ENCODE data around the gene SIM1.

The SIM1 gene

GRCh38 chr6:100472674-100473073 is 8.0 kb upstream of the SIM1 start:
- in situ Hi-C loops (cut with MboI; ENCODE audit: low sequenced_read_pairs, unreplicated experiment), result loop anchor here (25.0 kb wide), 1 partner anchor 860 kb away; the partner anchor contains the start of gene PRDM13
- TF ChIP-seq CTCF (IDR thresholded peaks at IDR 0.05; ENCODE audit: borderline replicate concordance, control extremely low read depth, extremely low read depth, insufficient read depth, missing control alignments), result no peak
- peak; percentile 40 for DNase-seq (ENCODE audit: low spot score)

- no peak for DNase-seq (ENCODE audit: low spot score)
- in situ Hi-C loops (cut with MboI; ENCODE audit: low sequenced_read_pairs, unreplicated experiment), result loop anchor here (25.0 kb wide), 1 partner anchor 858 kb away; the partner anchor contains the start of gene PRDM13
- TF ChIP-seq CTCF (IDR thresholded peaks at IDR 0.05; ENCODE audit: borderline replicate concordance, control extremely low read depth, extremely low read depth, insufficient read depth, missing control alignments), result no peak
Observed at GRCh38 chr6:100470422-100471120, 5.8 kb upstream of the SIM1 start.

GRCh38 chr6:100469101-100469859 is 4.6 kb upstream of the SIM1 start:
- DNase-seq (ENCODE audit: low spot score), result no peak
- TF ChIP-seq CTCF (IDR thresholded peaks at IDR 0.05; ENCODE audit: borderline replicate concordance, control extremely low read depth, extremely low read depth, insufficient read depth, missing control alignments), result no peak
- in situ Hi-C loops (cut with MboI; ENCODE audit: low sequenced_read_pairs, unreplicated experiment), result loop anchor here (25.0 kb wide), 1 partner anchor 857 kb away; the partner anchor contains the start of gene PRDM13

- in situ Hi-C loops (cut with MboI; ENCODE audit: low sequenced_read_pairs, unreplicated experiment), result loop anchor here (25.0 kb wide), 1 partner anchor 856 kb away; the partner anchor contains the start of gene PRDM13
- TF ChIP-seq CTCF (IDR thresholded peaks at IDR 0.05; ENCODE audit: borderline replicate concordance, control extremely low read depth, extremely low read depth, insufficient read depth, missing control alignments), result no peak
- peak; percentile 19 for DNase-seq (ENCODE audit: low spot score)
Observed at GRCh38 chr6:100468016-100468622, 3.4 kb upstream of the SIM1 start.

GRCh38 chr6:100467129-100468015 is 2.7 kb upstream of the SIM1 start:
- peak; percentile 28 for DNase-seq (ENCODE audit: low spot score)
- no peak for TF ChIP-seq CTCF (IDR thresholded peaks at IDR 0.05; ENCODE audit: borderline replicate concordance, control extremely low read depth, extremely low read depth, insufficient read depth, missing control alignments)
- in situ Hi-C loops (cut with MboI; ENCODE audit: low sequenced_read_pairs, unreplicated experiment), result loop anchor here (25.0 kb wide), 1 partner anchor 855 kb away; the partner anchor contains the start of gene PRDM13

All from GM13976 (cell line).